Progenitor cell of endocrine pancreas (in vitro differentiated cells): ENCODE measurements around the gene TMEM132A. TPM values are rescaled to one million over a fixed set of nuclear protein-coding genes. Genes with fewer than 3 reads are reported as not detected.
A peak's percentile ranks its signal among the peaks of the same experiment; 100 is the strongest.

ENCODE experiments used
- DNase-seq: peaks from one replicate; pipeline ENCODE4 v3.0.0; 2021; ENCODE audit warnings: low spot score; ENCODE audit not compliant: unreplicated experiment
- H3K27ac Mint-ChIP-seq: 2 replicates; pipeline ENCODE4 v1.8.0; 2021; ENCODE audit warnings: mild to moderate bottlenecking, moderate library complexity, mixed read lengths
- H3K27me3 Mint-ChIP-seq: 2 replicates; pipeline ENCODE4 v1.8.0; 2021; ENCODE audit warnings: mixed read lengths
- H3K36me3 Mint-ChIP-seq: 2 replicates; pipeline ENCODE4 v1.8.0; 2022; ENCODE audit warnings: mixed read lengths; ENCODE audit not compliant: insufficient read depth
- H3K4me1 Mint-ChIP-seq: 2 replicates; pipeline ENCODE4 v1.8.0; 2021; ENCODE audit warnings: low read depth, mixed read lengths
- H3K4me3 Mint-ChIP-seq: 2 replicates; pipeline ENCODE4 v1.8.0; 2021; ENCODE audit warnings: low read depth, mild to moderate bottlenecking, moderate library complexity, mixed read lengths
- H3K9me3 Mint-ChIP-seq: 2 replicates; pipeline ENCODE4 v1.8.0; 2021; ENCODE audit warnings: low read depth, mixed read lengths
- total RNA-seq: library from RNA; stranded (reverse); gene quantifications from 2 replicates; pipeline ENCODE4 v1.2.1, GENCODE V29; 2021
- TF ChIP-seq, protein P1 (sequence below): fragments of 200-600 bp; sonication (generic); IDR thresholded peaks from one replicate; pipeline ENCODE4 v1.5.0; 2021; ENCODE audit warnings: antibody characterized with exemption, mild to moderate bottlenecking; ENCODE audit not compliant: unreplicated experiment

TMEM132A gene
- total RNA-seq, 1 donor from 2014 or later: 292 TPM

DNA sequence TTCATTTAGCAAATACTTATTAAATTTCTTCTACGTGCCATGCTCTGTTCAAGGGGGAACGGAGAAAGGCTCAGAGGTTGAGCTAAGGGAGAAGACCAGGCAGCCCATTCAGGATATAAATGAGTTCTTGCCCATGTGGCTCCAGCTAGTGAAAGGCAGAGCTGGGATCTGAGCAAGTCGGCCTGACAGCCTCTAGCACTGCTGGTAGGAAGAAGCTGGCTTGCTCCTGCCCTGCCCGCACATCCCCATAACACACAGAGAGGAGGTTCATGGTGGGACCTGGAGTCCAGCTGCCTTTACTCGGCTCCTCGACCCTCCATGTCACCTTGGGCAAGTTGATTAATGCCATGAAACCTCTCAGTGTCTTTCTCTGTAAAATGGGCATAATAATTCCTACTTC lies 25.8 kb downstream of the TMEM132A start:
- DNase-seq: no peak
- Mint-ChIP-seq H3K27me3 (peaks cover 52% of the 10 kb centered on the region), H3K4me1 (peaks cover 17% of the 10 kb centered on the region), H3K36me3 (no peaks in the 10 kb centered on the region), H3K27ac (no peak overlapping the region), H3K9me3 (no peaks in the 10 kb centered on the region), H3K4me3 (no peak overlapping the region)
- TF ChIP-seq, protein P1, sequence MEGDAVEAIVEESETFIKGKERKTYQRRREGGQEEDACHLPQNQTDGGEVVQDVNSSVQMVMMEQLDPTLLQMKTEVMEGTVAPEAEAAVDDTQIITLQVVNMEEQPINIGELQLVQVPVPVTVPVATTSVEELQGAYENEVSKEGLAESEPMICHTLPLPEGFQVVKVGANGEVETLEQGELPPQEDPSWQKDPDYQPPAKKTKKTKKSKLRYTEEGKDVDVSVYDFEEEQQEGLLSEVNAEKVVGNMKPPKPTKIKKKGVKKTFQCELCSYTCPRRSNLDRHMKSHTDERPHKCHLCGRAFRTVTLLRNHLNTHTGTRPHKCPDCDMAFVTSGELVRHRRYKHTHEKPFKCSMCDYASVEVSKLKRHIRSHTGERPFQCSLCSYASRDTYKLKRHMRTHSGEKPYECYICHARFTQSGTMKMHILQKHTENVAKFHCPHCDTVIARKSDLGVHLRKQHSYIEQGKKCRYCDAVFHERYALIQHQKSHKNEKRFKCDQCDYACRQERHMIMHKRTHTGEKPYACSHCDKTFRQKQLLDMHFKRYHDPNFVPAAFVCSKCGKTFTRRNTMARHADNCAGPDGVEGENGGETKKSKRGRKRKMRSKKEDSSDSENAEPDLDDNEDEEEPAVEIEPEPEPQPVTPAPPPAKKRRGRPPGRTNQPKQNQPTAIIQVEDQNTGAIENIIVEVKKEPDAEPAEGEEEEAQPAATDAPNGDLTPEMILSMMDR: no peak

DNA sequence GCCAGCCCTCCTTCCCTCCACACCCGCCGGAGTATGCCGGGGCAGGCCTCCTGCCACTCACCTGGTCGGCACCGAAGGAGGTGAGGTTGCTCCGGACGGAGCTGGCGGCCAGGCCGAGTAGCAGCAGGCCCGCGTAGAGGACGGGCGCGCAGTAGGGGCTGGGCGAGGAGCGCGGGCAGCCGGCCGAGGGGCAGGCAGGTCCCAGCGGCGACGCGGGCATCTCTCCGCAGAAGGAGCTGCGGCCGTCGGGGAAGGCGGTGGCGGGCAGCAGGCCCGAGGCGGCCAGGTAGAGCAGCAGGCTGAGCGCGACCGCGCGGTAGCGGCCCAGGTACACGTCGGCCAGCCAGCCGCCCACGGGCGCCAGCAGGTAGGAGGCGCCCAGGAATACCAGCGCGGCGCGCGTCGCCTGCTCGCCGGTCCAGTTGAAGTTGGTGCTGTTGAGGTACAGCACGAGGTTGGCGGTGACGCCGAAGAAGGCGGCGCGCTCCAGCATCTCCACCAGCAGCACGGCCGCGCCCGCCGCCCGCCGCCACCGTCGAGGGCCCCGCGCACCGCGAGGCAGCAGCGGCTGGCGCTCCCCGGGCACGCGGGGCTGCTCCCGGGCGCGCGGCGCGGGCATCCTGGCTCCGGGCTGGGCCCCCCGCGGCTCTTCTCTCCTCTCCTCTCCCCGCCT lies 26.8 kb downstream of the TMEM132A start:
- Mint-ChIP-seq H3K27me3 (peaks cover 57% of the 10 kb centered on the region), H3K4me3 (no peak overlapping the region), H3K36me3 (no peaks in the 10 kb centered on the region), H3K9me3 (no peaks in the 10 kb centered on the region), H3K4me1 (peaks cover 17% of the 10 kb centered on the region), H3K27ac (no peak overlapping the region)
- TF ChIP-seq, protein P1: no peak
- no peak for DNase-seq

DNA sequence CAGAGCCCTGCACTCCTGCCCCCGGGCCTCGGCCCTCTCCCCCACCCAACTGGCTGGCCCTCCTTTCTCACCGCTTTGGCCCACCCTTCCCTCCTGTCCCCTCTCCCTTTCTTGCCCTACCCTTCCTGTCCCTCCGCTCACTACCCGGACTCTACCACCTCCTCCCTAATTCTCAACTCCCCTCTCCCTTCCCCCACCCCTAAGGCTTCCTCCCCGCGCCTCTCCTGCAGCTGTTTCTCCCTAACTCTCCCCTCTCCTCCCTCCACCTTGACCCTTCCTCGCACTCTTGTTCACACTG lies 27.3 kb downstream of the TMEM132A start:
- Mint-ChIP-seq H3K4me3 (no peak overlapping the region), H3K27ac (no peak overlapping the region), H3K9me3 (no peaks in the 10 kb centered on the region), H3K36me3 (no peaks in the 10 kb centered on the region), H3K4me1 (peaks cover 16% of the 10 kb centered on the region), H3K27me3 (peaks cover 57% of the 10 kb centered on the region)
- TF ChIP-seq, protein P1: no peak
- no peak for DNase-seq

DNA sequence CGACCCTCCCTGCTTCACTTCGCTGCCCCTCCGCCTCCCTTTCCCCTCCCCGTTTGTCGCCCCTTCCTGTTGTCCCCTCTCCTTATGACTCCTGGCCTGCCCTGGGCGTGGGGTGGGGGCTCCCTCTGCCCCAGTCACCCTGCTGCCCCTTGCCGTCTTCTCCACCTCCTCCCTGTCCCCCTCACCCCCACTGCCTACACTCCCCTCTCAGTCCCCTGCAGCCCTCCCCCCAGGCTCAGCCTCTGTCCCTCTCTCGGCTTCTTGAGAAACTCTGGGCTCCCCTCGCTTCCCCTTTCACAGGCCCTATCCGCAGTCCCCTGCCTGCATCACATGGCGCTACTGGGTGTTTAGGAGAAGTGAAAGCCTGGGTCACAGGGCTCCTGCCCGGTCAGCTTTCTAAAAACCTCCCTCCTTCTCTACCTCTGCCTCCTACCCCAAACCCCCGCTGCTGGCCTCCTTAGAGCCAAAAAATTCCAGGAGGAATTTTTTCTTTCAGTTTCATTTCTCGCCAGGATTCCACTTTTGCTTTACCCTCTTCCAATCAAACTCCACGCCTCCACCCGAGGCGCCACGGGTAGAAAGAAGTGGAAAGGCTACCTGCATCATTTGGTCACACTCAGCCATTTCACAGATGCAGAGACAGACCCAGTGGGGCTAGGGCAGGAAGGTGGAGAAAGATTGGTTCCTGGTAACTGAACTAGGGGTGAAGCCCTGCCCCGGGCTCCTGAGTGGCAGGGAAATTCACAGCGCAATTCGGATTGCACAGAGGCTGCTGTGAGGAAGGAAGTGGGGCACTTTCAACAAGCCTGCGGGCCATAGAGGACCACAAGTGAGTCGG lies 27.9 kb downstream of the TMEM132A start, which contains the start of gene SLC15A3:
TSS of gene SLC15A3 (minus strand) at position 273 of the 838 bp plus-strand sequence. CDS start 625 bp downstream, outside the sequence.
- Mint-ChIP-seq H3K4me3 (no peak within 1 kb of the TSS), H3K36me3 (no peaks in the 10 kb centered on the region), H3K9me3 (no peaks in the 10 kb centered on the region), H3K4me1 (peaks cover 16% of the 10 kb centered on the region), H3K27me3 (peaks cover 62% of the 10 kb centered on the region), H3K27ac (peak within 1 kb of the TSS; percentile 73)
- TF ChIP-seq, protein P1: no peak
- DNase-seq: no peak

DNA sequence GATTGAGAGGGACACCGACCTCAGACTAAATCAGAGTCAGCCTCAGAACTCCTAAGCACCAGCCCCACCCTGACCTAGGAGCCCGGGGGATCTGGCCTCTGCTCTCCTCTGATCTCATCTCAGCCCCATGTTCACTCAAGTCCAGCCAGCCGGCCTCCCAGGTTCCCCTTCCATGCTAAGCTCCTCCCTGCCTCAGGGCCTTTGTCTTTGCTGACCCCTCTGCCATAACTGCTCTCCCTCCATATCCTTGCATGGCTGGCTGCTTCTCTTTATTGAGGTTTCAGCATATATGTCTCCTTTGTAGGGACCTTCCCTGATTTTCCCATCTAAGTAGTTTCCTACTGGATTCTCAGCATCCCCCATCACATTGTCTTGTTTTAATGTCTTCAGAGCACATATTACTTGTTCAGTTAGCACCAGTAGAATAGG lies 28.5 kb downstream of the TMEM132A start:
- peaks cover 65% of the 10 kb centered on the region for H3K27me3 Mint-ChIP-seq
- H3K4me3 Mint-ChIP-seq: no peak overlapping the region

More for the DNA sequence above, 28.5 kb downstream of the TMEM132A start:
- peak overlapping the region; percentile 73 for H3K27ac Mint-ChIP-seq
- TF ChIP-seq, protein P1: no peak
- no peaks in the 10 kb centered on the region for H3K36me3 Mint-ChIP-seq
- no peaks in the 10 kb centered on the region for H3K9me3 Mint-ChIP-seq
- peaks cover 12% of the 10 kb centered on the region for H3K4me1 Mint-ChIP-seq
- no peak for DNase-seq
